ENCODE measurements around the gene CGRRF1.

CGRRF1 gene

GRCh38 chr14:54471641-54472040, 38.1 kb upstream of the CGRRF1 start:
- Histone ChIP-seq H3K9me3 (no peaks in the 10 kb centered on the region), H3K4me1 (no peaks in the 10 kb centered on the region; the same call in 1 of the 2 replicates), H3K27me3 (no peaks in the 10 kb centered on the region), H3K4me3 (ENCODE audit: low read depth, low read length) (no peak overlapping the region), H3K36me3 (0 out of 2 replicates have a peak, but pooled peaks cover 6% of the 10 kb centered on the region)
- no peak for TF ChIP-seq CTCF (IDR thresholded peaks at IDR 0.05; ENCODE audit: low read depth, low read length)
- no peak for DNase-seq

- no peak for DNase-seq
- TF ChIP-seq CTCF (IDR thresholded peaks at IDR 0.05; ENCODE audit: low read depth, low read length) = no peak
- no peak overlapping the region for H3K4me3 ChIP-seq (ENCODE audit: low read depth, low read length)
- H3K9me3 ChIP-seq = no peaks in the 10 kb centered on the region
- H3K36me3 ChIP-seq = 0 out of 2 replicates have a peak, but pooled peaks cover 6% of the 10 kb centered on the region
- no peaks in the 10 kb centered on the region for H3K27me3 ChIP-seq
- H3K4me1 ChIP-seq = no peaks in the 10 kb centered on the region; the same call in 1 of the 2 replicates
These were observed 37.4 kb upstream of the CGRRF1 start for GRCh38 chr14:54472315-54472714.

- H3K4me1 ChIP-seq = no peaks in the 10 kb centered on the region; the same call in 1 of the 2 replicates
- no peak overlapping the region for H3K4me3 ChIP-seq (ENCODE audit: low read depth, low read length)
- H3K36me3 ChIP-seq = peaks cover 11% of the 10 kb centered on the region; the same call in 1 of the 2 replicates
- DNase-seq = no peak
- no peak for TF ChIP-seq CTCF (IDR thresholded peaks at IDR 0.05; ENCODE audit: low read depth, low read length)
- no peaks in the 10 kb centered on the region for H3K9me3 ChIP-seq
- no peaks in the 10 kb centered on the region for H3K27me3 ChIP-seq
These were observed 35.4 kb upstream of the CGRRF1 start for GRCh38 chr14:54474232-54474793.

- H3K4me3 ChIP-seq (ENCODE audit: low read depth, low read length) = no peak overlapping the region
- no peak for DNase-seq
- H3K9me3 ChIP-seq = no peaks in the 10 kb centered on the region
- H3K4me1 ChIP-seq = no peaks in the 10 kb centered on the region; the same call in 1 of the 2 replicates
- TF ChIP-seq CTCF (IDR thresholded peaks at IDR 0.05; ENCODE audit: low read depth, low read length) = no peak
- no peaks in the 10 kb centered on the region for H3K27me3 ChIP-seq
- H3K36me3 ChIP-seq = peaks cover 11% of the 10 kb centered on the region
These were observed 34.4 kb upstream of the CGRRF1 start for GRCh38 chr14:54475187-54475899.

GRCh38 chr14:54475911-54476310, 33.8 kb upstream of the CGRRF1 start:
- H3K27me3 ChIP-seq = no peaks in the 10 kb centered on the region
- H3K9me3 ChIP-seq = no peaks in the 10 kb centered on the region
- TF ChIP-seq CTCF (IDR thresholded peaks at IDR 0.05; ENCODE audit: low read depth, low read length) = no peak
- no peaks in the 10 kb centered on the region; the same call in 1 of the 2 replicates for H3K4me1 ChIP-seq
- peaks cover 14% of the 10 kb centered on the region for H3K36me3 ChIP-seq
- DNase-seq = no peak
- no peak overlapping the region for H3K4me3 ChIP-seq (ENCODE audit: low read depth, low read length)

GRCh38 chr14:54478636-54479215, 31.0 kb upstream of the CGRRF1 start:
- peaks cover 32% of the 10 kb centered on the region for H3K36me3 ChIP-seq
- H3K4me3 ChIP-seq (ENCODE audit: low read depth, low read length) = no peak overlapping the region
- no peaks in the 10 kb centered on the region for H3K9me3 ChIP-seq
- no peaks in the 10 kb centered on the region for H3K27me3 ChIP-seq
- no peak for DNase-seq
- H3K4me1 ChIP-seq = no peaks in the 10 kb centered on the region; the same call in 1 of the 2 replicates
- no peak for TF ChIP-seq CTCF (IDR thresholded peaks at IDR 0.05; ENCODE audit: low read depth, low read length)

All from BE2C (cell line).